ENCODE data around the gene ST7. TPM values are rescaled to one million over a fixed set of nuclear protein-coding genes. Genes with fewer than 3 reads are reported as not detected.

The ST7 gene
- total and polyA plus RNA-seq, 2 of the 13 experiments (the other 11 are each of a cell fraction or from before 2014, with no cell fraction given) = 17.3 to 23.5 TPM

GRCh38 chr7:117110480-117111315, 157.4 kb downstream of the ST7 start (continued):
- TF ChIP-seq ZNF34 (CRISPR knock-in tag; IDR thresholded peaks at IDR 0.05; ENCODE audit: borderline replicate concordance) = no peak

GRCh38 chr7:117111535-117111934, 158.2 kb downstream of the ST7 start:
- CTCF ChIA-PET (ENCODE audit: low intra/inter-chr PET ratio, low total read pairs) = no interaction called here
- H3K79me2 ChIP-seq (ENCODE audit: insufficient read depth, low read length) = no peaks in the 10 kb centered on the region
- WGBS (ENCODE audit: low lambda C conversion rate) = 100% methylated on average over 1 of the region's 1 CpG
- ATAC-seq = no peak
- no peak for FAIRE-seq
- BruUV-seq (replicated peaks) = no TSS peak
- H3K27ac ChIP-seq (ENCODE audit: extremely low read length, insufficient read depth, low read length) = no peak overlapping the region
- no peak for DNase-seq (ENCODE audit: low spot score)
- H4K20me1 ChIP-seq (ENCODE audit: insufficient read depth, low read length) = no peaks in the 10 kb centered on the region
- H3K27me3 ChIP-seq (ENCODE audit: control insufficient read depth in 1 of 2, insufficient read depth in 2 of 2, low read length in 2 of 2) = no peaks in the 10 kb centered on the region
- no peaks in the 10 kb centered on the region for H3K4me1 ChIP-seq (ENCODE audit: insufficient read depth, low read length)
- H3K36me3 ChIP-seq (replicated peaks in 1 of 2; ENCODE audit: control insufficient read depth in 1 of 2, insufficient read depth in 2 of 2, low read length in 2 of 2) = no peaks in the 10 kb centered on the region
- no peaks in the 10 kb centered on the region for H3K9me3 ChIP-seq (ENCODE audit: low read length)
- no peak overlapping the region for H3K4me3 ChIP-seq (replicated peaks in 1 of 3; ENCODE audit: insufficient read depth in 1 of 3, low read depth in 2 of 3, low read length in 3 of 3)
- H3K9ac ChIP-seq (ENCODE audit: insufficient read depth, low read depth, low read length) = no peak overlapping the region
- in situ Hi-C loops (cut with HindIII; ENCODE audit: extremely low pct_ligation_motif_present, low pct_unique_long_range_greater_than_20kb) = no loop called here
- no peak overlapping the region for H2AFZ ChIP-seq (ENCODE audit: low read length)
- POLR2A ChIA-PET = no interaction called here
- intact Hi-C loops (cut with micrococcal nuclease; ENCODE audit: unreplicated experiment) = loop anchor here (10.0 kb wide), 1 partner anchor 517 kb away; no protein-coding TSS in a partner anchor
- H3K4me2 ChIP-seq (ENCODE audit: low read depth, low read length) = no peak overlapping the region
- TF ChIP-seq NCOA5 (CRISPR knock-in tag; IDR thresholded peaks at IDR 0.05) (no peak), ZNF292 (CRISPR knock-in tag; IDR thresholded peaks at IDR 0.05; ENCODE audit: borderline replicate concordance, low read depth) (no peak), SYNCRIP (IDR thresholded peaks at IDR 0.05; ENCODE audit: insufficient read depth, low read depth, low read length) (no peak), ATF2 (CRISPR knock-in tag; IDR thresholded peaks at IDR 0.05) (no peak), KIAA2018 (CRISPR knock-in tag; IDR thresholded peaks at IDR 0.05; ENCODE audit: borderline replicate concordance) (no peak), ZNF605 (CRISPR knock-in tag; IDR thresholded peaks at IDR 0.05) (no peak), FOXJ3 (CRISPR knock-in tag; IDR thresholded peaks at IDR 0.05; ENCODE audit: borderline replicate concordance) (no peak), ZBTB1 (CRISPR knock-in tag; IDR thresholded peaks at IDR 0.05; ENCODE audit: borderline replicate concordance) (no peak), ZC3H4 (CRISPR knock-in tag; IDR thresholded peaks at IDR 0.05; ENCODE audit: borderline replicate concordance) (no peak), ZNF33A (CRISPR knock-in tag; IDR thresholded peaks at IDR 0.05; ENCODE audit: borderline replicate concordance) (no peak), IKZF1 (IDR thresholded peaks at IDR 0.05) (no peak), ZIK1 (CRISPR knock-in tag; IDR thresholded peaks at IDR 0.05; ENCODE audit: borderline replicate concordance, low read depth) (no peak)
